Stimulated activated CD8-positive, alpha-beta memory T cell treated with anti-CD3 and anti-CD28 coated beads, Interleukin-12 subunit alpha, Interleukin-12 subunit beta, amount 100 ng/mL, for 24 hours (primary cell): ENCODE data around the gene ZNF613.
"Not testable (repeated sequence)": the region's sequence is repeated elsewhere in the genome, so short reads cannot be mapped to it uniquely, and the experiment has no call there.

Experiments used
- DNase-seq: peaks from one replicate; pipeline ENCODE4 v3.0.0-alpha.2; 2020; ENCODE audit errors: extremely low read depth

The ZNF613 gene

GRCh38 chr19:51944798-51945552 is 17.7 kb downstream of the ZNF613 start:
- DNase-seq = no peak

DNA sequence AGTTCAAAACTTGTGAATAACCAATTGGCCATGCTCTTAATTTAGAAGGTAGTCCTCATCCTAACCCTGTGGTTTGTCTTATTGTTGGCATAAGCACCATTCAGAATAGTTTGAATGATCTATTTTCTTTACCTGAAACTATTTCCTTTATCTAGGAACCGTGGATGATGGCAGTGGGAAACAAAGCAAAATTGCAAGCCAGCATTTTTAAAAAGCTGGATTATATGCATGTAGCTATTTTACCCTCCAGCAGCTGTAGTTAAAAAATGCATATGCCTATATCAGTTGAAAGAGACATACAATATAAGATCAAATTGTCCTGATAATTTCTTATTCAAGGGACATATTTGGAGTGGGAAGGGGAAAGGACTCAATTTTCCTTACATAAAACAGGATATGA is 19.3 kb downstream of the ZNF613 start:
- DNase-seq = no peak

- DNase-seq = no peak
Measured at GRCh38 chr19:51948975-51949374, 21.7 kb downstream of the ZNF613 start.

DNA sequence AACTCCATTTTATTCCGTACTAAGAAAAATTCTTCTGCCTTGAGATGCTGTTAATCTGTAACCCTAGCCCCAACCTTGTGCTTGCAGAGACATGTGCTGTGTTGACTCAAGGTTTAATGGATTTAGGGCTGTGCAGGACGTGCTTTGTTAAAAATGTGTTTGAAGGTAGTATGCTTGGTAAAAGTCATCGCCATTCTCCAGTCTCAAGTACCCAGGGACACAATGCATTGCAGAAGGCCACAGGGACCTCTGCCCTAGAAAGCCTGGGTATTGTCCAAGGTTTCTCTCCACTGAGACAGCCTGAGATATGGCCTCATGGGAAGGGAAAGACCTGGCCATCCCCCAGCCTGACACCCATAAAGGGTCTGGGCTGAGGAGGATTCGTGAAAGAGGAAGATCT is 30.6 kb downstream of the ZNF613 start:
- not testable (repeated sequence) for DNase-seq

DNA sequence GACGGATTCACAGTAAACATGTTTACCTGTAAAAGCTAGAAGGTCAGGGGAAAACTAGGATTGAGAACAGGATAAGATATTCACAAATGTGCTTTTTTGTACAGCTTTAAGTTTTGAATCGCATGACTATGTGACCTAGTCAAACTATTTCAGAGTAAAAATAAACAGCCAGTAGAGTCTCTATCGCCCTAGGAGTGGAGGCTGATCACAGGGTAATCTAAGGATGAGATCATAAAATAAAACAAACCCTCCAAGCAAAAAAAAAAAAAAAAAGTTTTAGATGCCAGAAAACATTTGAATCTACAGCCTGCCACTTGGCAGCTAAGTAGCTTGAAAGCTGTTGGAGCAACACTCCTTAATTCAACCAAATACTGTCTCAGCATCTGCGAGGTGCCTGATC is 32.5 kb downstream of the ZNF613 start:
- DNase-seq = no peak

GRCh38 chr19:51960621-51961233 is 33.5 kb downstream of the ZNF613 start:
- not testable (repeated sequence) for DNase-seq

GRCh38 chr19:51965583-51965982 is 38.3 kb downstream of the ZNF613 start:
- DNase-seq = no peak

DNA sequence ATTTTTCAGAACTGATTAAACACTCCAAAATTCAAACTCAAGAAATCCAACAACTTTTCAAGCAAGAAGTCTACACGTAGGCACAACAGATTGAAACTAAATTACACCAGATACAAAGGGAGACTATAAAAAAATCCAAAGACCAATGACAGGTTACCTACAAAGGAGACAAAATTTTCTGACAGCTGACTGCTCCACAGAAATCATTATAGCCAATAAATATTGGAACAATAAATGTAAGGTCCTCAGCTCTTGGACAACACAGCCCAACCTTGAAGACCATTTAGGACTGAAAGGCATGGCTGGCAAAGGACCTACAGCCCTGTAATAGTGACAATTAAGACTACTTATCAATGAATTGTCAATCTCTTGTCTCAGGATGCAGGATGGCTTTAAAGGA is 43.4 kb downstream of the ZNF613 start:
- no peak for DNase-seq

DNA sequence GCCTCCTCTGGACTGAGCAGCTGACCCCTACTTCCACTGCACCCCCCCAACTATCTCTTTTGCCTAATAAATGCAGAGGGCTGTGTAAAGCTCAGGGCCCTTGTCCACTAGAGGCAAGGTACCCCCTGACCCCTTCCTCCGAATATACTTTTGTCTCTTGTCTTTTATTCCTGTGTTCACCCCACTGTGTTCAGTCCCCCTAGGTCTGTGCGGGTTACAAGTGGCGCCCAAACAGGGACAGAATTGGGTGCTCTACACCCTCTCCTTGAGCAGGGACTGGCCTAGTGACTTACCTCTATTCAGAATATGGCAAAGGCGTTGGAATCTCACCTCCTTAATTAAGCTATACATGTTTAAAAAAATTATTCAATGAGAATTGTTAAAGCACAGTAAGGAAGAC is 44.4 kb downstream of the ZNF613 start:
- no peak for DNase-seq

DNA sequence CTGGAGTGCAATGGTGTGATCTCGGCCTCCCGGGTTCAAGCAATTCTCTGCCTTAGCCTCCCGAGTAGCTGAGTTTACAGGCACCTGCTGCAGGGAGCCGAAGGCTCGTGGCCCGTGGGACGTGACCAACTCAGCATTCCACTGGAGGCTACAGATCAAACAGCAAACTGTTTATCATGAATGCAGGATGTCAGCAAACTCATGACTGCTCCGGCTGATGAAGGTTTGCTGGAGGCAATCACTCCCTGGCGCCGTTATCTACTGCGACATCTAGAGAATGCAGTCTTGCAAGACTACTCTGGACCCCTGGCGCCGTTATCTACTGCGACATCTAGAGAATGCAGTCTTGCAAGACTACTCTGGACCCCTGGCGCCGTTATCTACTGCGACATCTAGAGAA is 48.5 kb downstream of the ZNF613 start:
- DNase-seq = not testable (repeated sequence)

DNA sequence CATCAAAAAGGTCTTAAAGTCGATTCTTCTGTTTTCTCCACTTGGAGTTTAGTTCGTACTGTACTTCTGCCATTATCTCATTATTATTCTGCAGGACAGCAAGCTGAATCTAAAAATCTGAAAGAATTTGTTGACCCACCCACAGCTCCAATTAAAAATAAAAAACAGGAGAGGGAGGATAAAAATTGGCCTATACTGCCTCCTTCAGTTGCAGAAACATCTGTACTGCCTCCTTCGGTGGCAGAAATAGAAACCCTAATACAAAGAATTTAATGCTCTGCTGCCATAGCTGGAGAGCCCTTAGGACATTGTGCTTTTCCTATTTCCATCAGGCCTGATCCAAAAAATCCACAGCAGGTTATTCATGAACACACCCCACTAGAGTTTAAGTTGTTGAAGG is 49.6 kb downstream of the ZNF613 start:
- DNase-seq = no peak

DNA sequence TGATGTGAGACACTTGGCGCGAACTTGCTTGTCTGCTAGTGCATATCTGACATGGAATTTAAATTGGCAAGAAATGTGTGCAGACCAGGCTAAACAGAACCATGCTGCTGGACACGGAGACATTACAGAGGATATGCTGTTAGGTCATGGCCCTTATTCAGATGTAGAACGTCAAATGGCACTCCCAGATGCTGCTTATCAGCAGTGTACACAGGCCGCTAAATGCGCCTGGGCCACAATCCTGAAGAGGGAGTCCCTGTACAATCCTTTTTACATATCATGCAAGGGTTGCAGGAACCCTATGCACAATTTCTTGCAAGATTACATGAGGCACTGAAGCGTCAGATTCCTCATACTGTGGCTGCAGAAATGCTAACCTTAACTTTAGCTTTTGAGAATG is 50.1 kb downstream of the ZNF613 start:
- no peak for DNase-seq

DNA sequence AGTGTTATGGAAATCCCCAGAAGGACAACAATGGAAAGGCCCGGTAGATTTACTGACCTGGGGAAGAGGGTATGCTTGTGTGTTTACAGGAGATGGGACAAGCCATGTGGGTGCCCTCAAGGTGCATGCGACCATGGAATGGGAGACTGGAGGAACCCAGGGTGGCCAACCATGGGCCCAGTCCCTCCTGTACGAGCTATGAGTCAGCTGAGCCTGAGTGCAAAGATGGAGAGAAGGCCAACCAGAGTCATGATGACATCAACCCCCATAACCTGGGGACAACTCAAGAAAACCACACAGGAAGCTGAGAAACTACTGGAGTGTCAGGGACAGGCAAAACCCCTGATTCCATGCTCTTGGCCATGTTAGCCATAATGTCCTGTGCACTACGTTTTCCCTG is 51.6 kb downstream of the ZNF613 start:
- no peak for DNase-seq

- DNase-seq = no peak
Measured at GRCh38 chr19:51980116-51980736, 53.0 kb downstream of the ZNF613 start.

DNA sequence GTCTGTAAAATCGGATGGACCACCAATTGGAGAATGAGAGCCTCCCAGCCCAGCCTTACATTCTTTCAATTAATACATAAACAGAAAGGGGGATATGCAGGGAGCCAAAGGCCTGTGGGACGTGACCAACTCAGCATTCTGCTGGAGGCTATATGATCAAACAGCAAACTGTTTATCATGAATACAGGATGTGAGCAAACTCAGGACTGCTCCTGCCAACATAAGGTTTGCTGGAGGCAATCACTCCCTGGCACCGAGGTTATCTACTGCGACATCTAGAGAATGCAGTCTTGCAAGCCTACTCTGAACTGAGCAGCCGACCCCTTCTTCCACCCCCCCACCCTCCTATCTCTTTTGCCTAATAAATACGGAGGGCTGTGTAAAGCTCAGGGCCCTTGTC is 53.7 kb downstream of the ZNF613 start:
- DNase-seq = not testable (repeated sequence)

GRCh38 chr19:51983361-51983760 is 56.1 kb downstream of the ZNF613 start:
- no peak for DNase-seq

GRCh38 chr19:51986309-51987291 is 59.3 kb downstream of the ZNF613 start, which contains the start of gene ZNF350:
ZNF350 (minus strand) TSS chr19:51986840; CDS start chr19:51974360, 12,480 bp downstream.
- DNase-seq = peak; percentile 70

- DNase-seq = no peak
Measured at GRCh38 chr19:51993422-51993821, 66.2 kb downstream of the ZNF613 start.

DNA sequence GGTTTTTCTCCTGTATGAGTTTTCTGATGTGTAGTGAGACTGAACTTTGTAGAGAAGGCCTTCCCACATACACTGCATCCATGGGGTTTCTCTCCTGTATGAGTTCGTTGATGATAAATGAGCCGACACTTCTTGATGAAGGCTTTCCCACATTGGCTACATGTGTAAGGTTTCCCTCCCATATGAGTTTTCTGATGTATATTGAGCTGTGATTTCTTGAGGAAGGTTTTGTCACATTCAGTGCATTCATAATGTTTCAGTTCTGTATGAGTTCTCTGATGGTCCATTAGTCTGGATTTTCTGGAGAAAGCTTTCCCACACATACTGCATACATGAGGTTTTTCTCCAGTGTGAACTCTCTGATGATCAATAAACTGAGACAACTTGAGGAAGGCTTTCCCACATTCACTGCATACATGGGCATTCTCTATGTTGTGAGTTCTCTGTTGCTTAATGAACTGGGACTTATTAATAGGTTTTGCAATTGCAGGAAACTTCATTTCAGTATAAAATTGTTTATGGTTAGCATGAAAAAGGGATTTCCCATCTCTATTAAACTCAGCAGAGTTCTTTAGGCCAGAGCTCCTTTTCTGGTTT is 66.9 kb downstream of the ZNF613 start:
- DNase-seq = no peak
